ENCODE measurements around the gene GATM. TPM values are rescaled to one million over a fixed set of nuclear protein-coding genes. Genes with fewer than 3 reads are reported as not detected.

Gene GATM
- total RNA-seq, 1 experiment from 2014 or later = 4.2 TPM

GRCh38 chr15:45376300-45376928 lies 1.9 kb downstream of the GATM start:
- TF ChIP-seq, protein P1, sequence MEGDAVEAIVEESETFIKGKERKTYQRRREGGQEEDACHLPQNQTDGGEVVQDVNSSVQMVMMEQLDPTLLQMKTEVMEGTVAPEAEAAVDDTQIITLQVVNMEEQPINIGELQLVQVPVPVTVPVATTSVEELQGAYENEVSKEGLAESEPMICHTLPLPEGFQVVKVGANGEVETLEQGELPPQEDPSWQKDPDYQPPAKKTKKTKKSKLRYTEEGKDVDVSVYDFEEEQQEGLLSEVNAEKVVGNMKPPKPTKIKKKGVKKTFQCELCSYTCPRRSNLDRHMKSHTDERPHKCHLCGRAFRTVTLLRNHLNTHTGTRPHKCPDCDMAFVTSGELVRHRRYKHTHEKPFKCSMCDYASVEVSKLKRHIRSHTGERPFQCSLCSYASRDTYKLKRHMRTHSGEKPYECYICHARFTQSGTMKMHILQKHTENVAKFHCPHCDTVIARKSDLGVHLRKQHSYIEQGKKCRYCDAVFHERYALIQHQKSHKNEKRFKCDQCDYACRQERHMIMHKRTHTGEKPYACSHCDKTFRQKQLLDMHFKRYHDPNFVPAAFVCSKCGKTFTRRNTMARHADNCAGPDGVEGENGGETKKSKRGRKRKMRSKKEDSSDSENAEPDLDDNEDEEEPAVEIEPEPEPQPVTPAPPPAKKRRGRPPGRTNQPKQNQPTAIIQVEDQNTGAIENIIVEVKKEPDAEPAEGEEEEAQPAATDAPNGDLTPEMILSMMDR (IDR thresholded peaks at IDR 0.05; ENCODE audit: unreplicated experiment) = no peak
- Mint-ChIP-seq H3K4me1 (ENCODE audit: low read depth, unreplicated experiment) (peaks cover 51% of the 10 kb centered on the region), H3K27me3 (ENCODE audit: unreplicated experiment) (peaks cover 20% of the 10 kb centered on the region), H3K27ac (ENCODE audit: unreplicated experiment) (no peak overlapping the region), H3K36me3 (ENCODE audit: insufficient read depth, unreplicated experiment) (peaks cover 10% of the 10 kb centered on the region), H3K4me3 (ENCODE audit: low read depth, unreplicated experiment) (no peak overlapping the region), H3K9me3 (ENCODE audit: low read depth, unreplicated experiment) (no peaks in the 10 kb centered on the region)
- intact Hi-C loops (cut with micrococcal nuclease; ENCODE audit: unreplicated experiment) = no loop called here
- CTCF ChIA-PET = interaction anchor here (0.6 to 0.9 kb wide), 2 partner anchors 26 to 452 kb away, joined by 3 to 4 read pairs; no protein-coding TSS in a partner anchor
- no peak for DNase-seq
- BruUV-seq (replicated peaks) = no TSS peak

DNA sequence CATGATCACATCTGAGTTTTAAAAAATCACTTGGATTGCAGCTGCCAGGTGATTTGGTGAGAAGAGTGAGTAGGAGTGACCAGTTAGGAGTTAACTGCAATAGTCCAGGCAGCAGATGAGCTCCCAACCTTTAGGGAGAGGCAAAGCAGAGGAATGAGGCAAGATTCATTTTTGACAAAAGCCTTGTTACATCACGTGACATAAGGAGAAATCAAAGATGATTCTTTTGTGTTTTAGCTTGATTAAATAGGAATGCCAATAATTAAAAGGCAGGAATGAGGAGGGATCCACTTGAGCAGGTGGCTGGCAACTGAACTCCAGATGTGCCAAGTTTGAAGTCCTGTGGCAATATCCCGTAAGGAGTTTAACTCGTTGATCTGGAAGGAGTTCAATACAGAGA lies 2.5 kb downstream of the GATM start:
- Mint-ChIP-seq H3K36me3 (ENCODE audit: insufficient read depth, unreplicated experiment) (peaks cover 10% of the 10 kb centered on the region), H3K4me1 (ENCODE audit: low read depth, unreplicated experiment) (peaks cover 51% of the 10 kb centered on the region), H3K4me3 (ENCODE audit: low read depth, unreplicated experiment) (no peak overlapping the region), H3K27ac (ENCODE audit: unreplicated experiment) (peak overlapping the region; percentile 1), H3K9me3 (ENCODE audit: low read depth, unreplicated experiment) (no peaks in the 10 kb centered on the region), H3K27me3 (ENCODE audit: unreplicated experiment) (peaks cover 20% of the 10 kb centered on the region)
- TF ChIP-seq, protein P1 (IDR thresholded peaks at IDR 0.05; ENCODE audit: unreplicated experiment) = no peak
- no TSS peak for BruUV-seq (replicated peaks)
- intact Hi-C loops (cut with micrococcal nuclease; ENCODE audit: unreplicated experiment) = no loop called here
- DNase-seq = no peak
- CTCF ChIA-PET = interaction anchor here (0.6 to 0.9 kb wide), 2 partner anchors 26 to 451 kb away, joined by 3 to 4 read pairs; no protein-coding TSS in a partner anchor

- peaks cover 51% of the 10 kb centered on the region for H3K4me1 Mint-ChIP-seq (ENCODE audit: low read depth, unreplicated experiment)
- H3K36me3 Mint-ChIP-seq (ENCODE audit: insufficient read depth, unreplicated experiment) = peaks cover 10% of the 10 kb centered on the region
- TF ChIP-seq, protein P1 (IDR thresholded peaks at IDR 0.05; ENCODE audit: unreplicated experiment) = no peak
- CTCF ChIA-PET = no interaction called here
- no peak for DNase-seq
- intact Hi-C loops (cut with micrococcal nuclease; ENCODE audit: unreplicated experiment) = loop anchor here (5.0 kb wide), 1 partner anchor 37 kb away; no protein-coding TSS in a partner anchor
- BruUV-seq (replicated peaks) = no TSS peak
- no peak overlapping the region for H3K27ac Mint-ChIP-seq (ENCODE audit: unreplicated experiment)
- peaks cover 20% of the 10 kb centered on the region for H3K27me3 Mint-ChIP-seq (ENCODE audit: unreplicated experiment)
- H3K9me3 Mint-ChIP-seq (ENCODE audit: low read depth, unreplicated experiment) = no peaks in the 10 kb centered on the region
- no peak overlapping the region for H3K4me3 Mint-ChIP-seq (ENCODE audit: low read depth, unreplicated experiment)
These were observed 4.4 kb downstream of the GATM start for GRCh38 chr15:45373976-45374375.

GRCh38 chr15:45372041-45372995 lies 6.0 kb downstream of the GATM start:
- TF ChIP-seq, protein P1 (IDR thresholded peaks at IDR 0.05; ENCODE audit: unreplicated experiment) = no peak
- H3K27me3 Mint-ChIP-seq (ENCODE audit: unreplicated experiment) = peaks cover 12% of the 10 kb centered on the region
- peak; percentile 11 for DNase-seq
- no TSS peak for BruUV-seq (replicated peaks)
- H3K4me3 Mint-ChIP-seq (ENCODE audit: low read depth, unreplicated experiment) = no peak overlapping the region
- intact Hi-C loops (cut with micrococcal nuclease; ENCODE audit: unreplicated experiment) = loop anchor here (5.0 kb wide), 1 partner anchor 35 kb away; no protein-coding TSS in a partner anchor
- no peak overlapping the region for H3K27ac Mint-ChIP-seq (ENCODE audit: unreplicated experiment)
- H3K36me3 Mint-ChIP-seq (ENCODE audit: insufficient read depth, unreplicated experiment) = peaks cover under 1% of the 10 kb centered on the region
- H3K4me1 Mint-ChIP-seq (ENCODE audit: low read depth, unreplicated experiment) = peaks cover 42% of the 10 kb centered on the region
- CTCF ChIA-PET = interaction anchor here (0.5 to 0.6 kb wide), 3 partner anchors 24 to 33 kb away, joined by 4 to 6 read pairs (median 5); no protein-coding TSS in a partner anchor
- H3K9me3 Mint-ChIP-seq (ENCODE audit: low read depth, unreplicated experiment) = no peaks in the 10 kb centered on the region

All from Calu3 (cell line).